ENCODE measurements around the gene AMFR. TPM values are rescaled to one million over a fixed set of nuclear protein-coding genes. Genes with fewer than 3 reads are reported as not detected.

The AMFR gene
- total RNA-seq, 1 donor from 2014 or later: 65.4 TPM

- DNase-seq (ENCODE audit: extremely low spot score, unreplicated experiment): no peak
- Mint-ChIP-seq H3K4me3 (no peak overlapping the region), H3K27me3 (no peaks in the 10 kb centered on the region), H3K9me3 (no peaks in the 10 kb centered on the region), H3K4me1 (ENCODE audit: unreplicated experiment) (no peaks in the 10 kb centered on the region), H3K36me3 (no peaks in the 10 kb centered on the region), H3K27ac (no peak overlapping the region)
- TF ChIP-seq CTCF (conservative IDR thresholded peaks at IDR 0.05): no peak
Observed at GRCh38 chr16:56340416-56340815, 84.9 kb downstream of the AMFR start.

DNA sequence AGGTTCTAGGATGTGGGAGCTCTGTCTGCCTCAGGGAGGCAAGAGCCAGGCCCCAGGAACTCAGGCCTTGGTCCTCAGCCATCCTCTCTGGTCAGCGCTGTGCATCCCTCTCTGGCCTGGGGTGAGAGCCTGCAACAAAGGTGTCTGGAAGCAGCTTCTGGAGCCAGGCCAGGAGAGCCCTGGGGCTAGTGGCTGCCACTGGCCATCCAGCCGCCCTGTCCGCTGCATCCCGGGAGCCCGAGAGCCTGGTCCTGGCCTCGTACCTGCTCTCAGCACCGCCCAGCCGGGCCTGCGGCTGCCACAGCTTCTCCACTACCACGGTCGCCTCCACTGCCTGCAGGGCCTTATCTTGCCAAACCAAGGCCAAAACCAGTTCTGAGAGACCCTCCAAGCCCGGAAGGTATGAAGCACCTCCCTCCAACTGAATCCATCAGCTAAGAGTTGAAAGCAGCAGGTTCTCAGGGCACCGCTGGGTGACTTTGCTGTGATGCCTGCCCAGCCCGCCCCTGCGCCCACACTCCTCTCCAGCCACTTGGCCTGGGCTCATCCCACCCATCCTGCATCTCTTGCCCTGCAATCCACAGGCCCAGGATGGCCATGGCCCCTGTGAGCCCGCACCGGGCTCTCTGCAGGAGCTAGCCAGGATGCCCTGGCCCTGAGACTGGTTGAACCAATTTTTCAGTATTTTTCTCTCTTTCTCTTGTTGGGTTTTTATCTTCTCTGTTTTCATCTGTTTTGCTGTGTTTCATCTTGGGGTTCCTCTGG is 85.7 kb downstream of the AMFR start:
- Mint-ChIP-seq H3K4me3 (no peak overlapping the region), H3K36me3 (no peaks in the 10 kb centered on the region), H3K4me1 (ENCODE audit: unreplicated experiment) (no peaks in the 10 kb centered on the region), H3K27me3 (no peaks in the 10 kb centered on the region), H3K27ac (no peak overlapping the region), H3K9me3 (no peaks in the 10 kb centered on the region)
- no peak for TF ChIP-seq CTCF (conservative IDR thresholded peaks at IDR 0.05)
- no peak for DNase-seq (ENCODE audit: extremely low spot score, unreplicated experiment)

- TF ChIP-seq CTCF (conservative IDR thresholded peaks at IDR 0.05): no peak
- Mint-ChIP-seq H3K36me3 (no peaks in the 10 kb centered on the region), H3K27ac (no peak overlapping the region), H3K4me3 (no peak overlapping the region), H3K27me3 (no peaks in the 10 kb centered on the region), H3K9me3 (no peaks in the 10 kb centered on the region), H3K4me1 (ENCODE audit: unreplicated experiment) (no peaks in the 10 kb centered on the region)
- no peak for DNase-seq (ENCODE audit: extremely low spot score, unreplicated experiment)
Observed at GRCh38 chr16:56338566-56339318, 86.6 kb downstream of the AMFR start.

DNA sequence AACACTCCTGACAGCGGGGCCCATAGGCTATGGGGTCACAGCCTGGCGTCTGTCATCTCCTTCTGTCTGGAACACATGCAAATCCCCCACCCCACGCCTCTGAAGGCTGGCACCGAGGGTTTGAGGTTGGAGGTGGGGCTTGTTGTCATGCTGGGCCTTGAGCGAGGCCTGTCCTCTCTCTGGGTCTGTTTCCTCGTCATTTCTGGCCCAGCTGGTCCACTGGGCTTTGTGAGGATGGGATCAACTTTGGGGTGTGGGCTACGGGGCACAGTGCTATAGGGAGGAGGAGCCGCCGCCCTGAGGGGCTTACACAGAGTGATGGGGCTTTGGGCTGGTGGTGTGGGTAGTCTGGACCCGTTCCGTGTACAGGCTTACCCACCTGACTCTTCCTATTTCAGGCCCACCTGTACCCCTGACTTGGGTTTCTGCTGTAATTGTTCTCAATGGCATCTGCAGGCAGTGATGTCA is 87.5 kb downstream of the AMFR start:
- Mint-ChIP-seq H3K9me3 (no peaks in the 10 kb centered on the region), H3K27ac (no peak overlapping the region), H3K4me1 (ENCODE audit: unreplicated experiment) (no peaks in the 10 kb centered on the region), H3K36me3 (no peaks in the 10 kb centered on the region), H3K4me3 (no peak overlapping the region), H3K27me3 (no peaks in the 10 kb centered on the region)
- TF ChIP-seq CTCF (conservative IDR thresholded peaks at IDR 0.05): no peak
- no peak for DNase-seq (ENCODE audit: extremely low spot score, unreplicated experiment)

DNA sequence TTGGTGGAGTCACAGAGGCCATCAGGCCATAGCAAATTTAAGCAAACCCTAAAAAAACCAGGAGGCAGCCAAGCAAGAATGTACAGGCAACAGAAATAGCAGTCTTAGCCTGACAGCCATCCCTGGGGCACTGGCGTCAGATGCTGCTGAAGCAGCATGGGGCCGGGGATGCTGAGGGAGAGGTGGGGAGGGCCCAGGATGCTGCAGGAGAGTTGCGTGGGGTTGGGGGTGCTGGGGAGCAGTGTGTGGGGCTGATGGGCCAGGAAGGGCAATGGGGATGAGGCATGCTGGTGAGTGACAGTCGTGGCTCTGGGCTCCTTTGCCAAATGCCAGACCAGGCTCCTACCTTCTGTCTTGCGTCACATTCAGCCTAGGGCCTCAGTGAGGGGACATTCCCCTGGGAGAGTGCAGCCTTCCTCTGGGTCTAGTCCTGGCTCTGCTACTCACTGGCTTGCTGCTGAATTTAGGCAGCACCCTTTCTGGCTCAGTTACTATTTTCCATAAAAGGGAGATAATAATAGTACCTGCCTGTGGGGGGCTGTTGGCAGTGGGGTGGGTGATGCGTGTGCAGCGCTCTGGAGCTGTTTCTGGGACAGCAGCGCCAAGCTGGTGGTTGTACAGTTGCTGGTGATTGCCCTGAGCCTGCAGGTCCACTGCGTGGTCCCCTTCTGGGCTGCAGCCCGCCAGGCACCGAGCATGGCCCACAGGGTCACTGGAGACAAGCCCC is 88.1 kb downstream of the AMFR start:
- no peaks in the 10 kb centered on the region for H3K4me1 Mint-ChIP-seq (ENCODE audit: unreplicated experiment)
- no peak for TF ChIP-seq CTCF (conservative IDR thresholded peaks at IDR 0.05)
- no peaks in the 10 kb centered on the region for H3K9me3 Mint-ChIP-seq
- H3K27me3 Mint-ChIP-seq: no peaks in the 10 kb centered on the region
- no peak overlapping the region for H3K27ac Mint-ChIP-seq
- H3K36me3 Mint-ChIP-seq: no peaks in the 10 kb centered on the region
- DNase-seq (ENCODE audit: extremely low spot score, unreplicated experiment): no peak
- H3K4me3 Mint-ChIP-seq: no peak overlapping the region
